Lower leg skin (tissue), 4 donors: ENCODE data around the gene CLMN. TPM values are rescaled to one million over a fixed set of nuclear protein-coding genes. Genes with fewer than 3 reads are reported as not detected.

Experiments used
- DNase-seq, 2 donors: peaks; one replicate each; pipeline ENCODE4 v3.0.0-alpha.2; 2019; ENCODE audit warnings: low spot score in 2 of 2
- H3K4me3 ChIP-seq: fragments of 200-600 bp; sonication (generic); 2 replicates; pipeline ENCODE4 v1.5.1; 2017; ENCODE audit warnings: mild to moderate bottlenecking, low read depth; ENCODE audit not compliant: poor library complexity, severe bottlenecking
- CTCF ChIP-seq, 3 donors: fragments of 450-650 bp; IDR thresholded peaks; one replicate each; pipeline ENCODE4 v1.5.1; 2016; ENCODE audit warnings: antibody characterized with exemption in 3 of 3, mild to moderate bottlenecking in 3 of 3, moderate library complexity in 2 of 3
- POLR2A ChIP-seq, 2 donors: fragments of 450-650 bp; IDR thresholded peaks; one replicate each; pipeline ENCODE4 v1.6.1; 2016 to 2017; ENCODE audit warnings: antibody characterized with exemption in 2 of 2, mild to moderate bottlenecking in 1 of 2, moderate library complexity in 1 of 2
- WGBS, 2 donors: methylation state at CpG; one replicate each; pipeline ENCODE4 v1.1.5; 2018; 5-methylcytosine and 5-hydroxymethylcytosine counted together
- intact Hi-C: fragments of 100-400 bp; cut with DNase I; formaldehyde crosslinking; loops from one replicate; pipeline ENCODE4 v1.15.0; 2023; ENCODE audit warnings: low total_unique reads
- total RNA-seq, 4 donors: library from RNA; depleted of rRNA; stranded (reverse); fragments of >200 nt; gene quantifications; one replicate each; pipeline ENCODE4 v1.1.0, GENCODE V29; 2016

Gene CLMN
- total RNA-seq, 4 donors from 2014 or later = 5.6 to 7.6 (median 7.2) TPM

- intact Hi-C loops = no loop called here
- no peak overlapping the region for H3K4me3 ChIP-seq
- no peak for DNase-seq
- TF ChIP-seq CTCF (IDR thresholded peaks at IDR 0.05) (no peak), POLR2A (IDR thresholded peaks at IDR 0.05) (no peak)
- WGBS, 2 donors = 92 to 96% methylated on average over 3 of the region's 3 CpGs
Observed at GRCh38 chr14:95244587-95244986, 75.1 kb downstream of the CLMN start.

GRCh38 chr14:95242870-95243269 is 76.8 kb downstream of the CLMN start:
- 86 to 96% methylated on average over 1 of the region's 1 CpG for WGBS, 2 donors
- no peak overlapping the region for H3K4me3 ChIP-seq
- intact Hi-C loops = no loop called here
- no peak for TF ChIP-seq CTCF (IDR thresholded peaks at IDR 0.05)
- no peak for TF ChIP-seq POLR2A (IDR thresholded peaks at IDR 0.05)
- no peak for DNase-seq

- 81 to 83% methylated on average over 6 of the region's 6 CpGs for WGBS, 2 donors
- TF ChIP-seq CTCF (IDR thresholded peaks at IDR 0.05) = no peak
- TF ChIP-seq POLR2A (IDR thresholded peaks at IDR 0.05) = no peak
Observed at GRCh38 chr14:95240859-95241813, 78.6 kb downstream of the CLMN start.

GRCh38 chr14:95238487-95239298 is 81.0 kb downstream of the CLMN start:
- TF ChIP-seq CTCF (IDR thresholded peaks at IDR 0.05) (no peak), POLR2A (IDR thresholded peaks at IDR 0.05) (no peak)
- intact Hi-C loops = no loop called here
- 93 to 94% methylated on average over 10 of the region's 10 CpGs for whole genome bisulfite sequencing, 2 donors
- H3K4me3 ChIP-seq = no peak overlapping the region
- no peak for DNase-seq

More at GRCh38 chr14:95240859-95241813, 78.6 kb downstream of the CLMN start:
- intact Hi-C loops = no loop called here
- H3K4me3 ChIP-seq = no peak overlapping the region
- no peak for DNase-seq

- 65 to 69% methylated on average over 11 of the region's 11 CpGs for WGBS, 2 donors
Observed at GRCh38 chr14:95237958-95238340, 81.8 kb downstream of the CLMN start.

More at GRCh38 chr14:95237958-95238340, 81.8 kb downstream of the CLMN start:
- DNase-seq = no peak
- intact Hi-C loops = no loop called here
- H3K4me3 ChIP-seq = no peak overlapping the region
- no peak for TF ChIP-seq CTCF (IDR thresholded peaks at IDR 0.05)
- no peak for TF ChIP-seq POLR2A (IDR thresholded peaks at IDR 0.05)
